GM12873 (cell line): Measurements from ENCODE around the gene UBE2J2.

Experiments used
- TF ChIP-seq, protein P1 (sequence below): IDR thresholded peaks from 2 replicates; pipeline ENCODE4 v1.5.1; 2012; ENCODE audit warnings: low read depth, mild to moderate bottlenecking, moderate library complexity, low read length, control low read depth; ENCODE audit not compliant: insufficient read depth; ENCODE audit errors: missing control alignments

Gene UBE2J2

DNA sequence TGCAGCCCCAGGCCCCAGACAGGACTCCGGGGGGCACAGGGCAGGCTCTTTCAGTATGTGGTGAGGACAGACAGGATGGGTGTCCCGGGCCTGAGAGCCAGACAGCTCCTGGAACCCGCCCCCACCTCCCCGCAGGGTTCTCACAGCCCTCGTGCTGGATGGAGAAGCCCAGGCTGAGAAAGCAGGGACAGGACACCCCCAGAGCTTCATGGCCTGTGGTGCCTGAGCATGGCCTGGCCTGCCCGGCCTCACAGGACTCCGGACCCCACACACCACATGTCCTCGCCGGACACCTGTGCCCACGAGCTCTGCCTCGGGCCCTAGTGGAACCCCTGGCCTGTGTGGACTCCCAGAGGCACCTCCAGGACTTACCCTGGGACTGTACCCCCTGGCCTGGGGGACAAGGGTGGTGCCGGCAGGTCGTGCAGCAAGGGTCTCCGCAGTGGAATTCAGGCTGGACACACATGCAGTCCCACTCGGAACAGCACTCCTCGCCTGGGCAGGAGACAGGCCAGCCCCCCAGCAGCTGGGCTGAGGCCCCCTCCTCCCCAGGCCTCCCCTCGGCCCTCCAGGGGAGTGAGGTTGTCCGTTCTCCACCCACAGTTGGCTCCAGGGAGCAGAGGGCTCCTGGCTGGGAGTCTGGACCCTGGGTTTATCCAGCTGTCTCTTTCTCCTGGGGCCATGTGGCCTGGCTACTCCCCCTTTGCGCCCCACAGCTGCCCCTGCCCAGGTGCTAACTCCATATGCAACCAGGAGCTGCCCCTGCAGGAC is 68.5 kb downstream of the UBE2J2 start:
- TF ChIP-seq, protein P1, sequence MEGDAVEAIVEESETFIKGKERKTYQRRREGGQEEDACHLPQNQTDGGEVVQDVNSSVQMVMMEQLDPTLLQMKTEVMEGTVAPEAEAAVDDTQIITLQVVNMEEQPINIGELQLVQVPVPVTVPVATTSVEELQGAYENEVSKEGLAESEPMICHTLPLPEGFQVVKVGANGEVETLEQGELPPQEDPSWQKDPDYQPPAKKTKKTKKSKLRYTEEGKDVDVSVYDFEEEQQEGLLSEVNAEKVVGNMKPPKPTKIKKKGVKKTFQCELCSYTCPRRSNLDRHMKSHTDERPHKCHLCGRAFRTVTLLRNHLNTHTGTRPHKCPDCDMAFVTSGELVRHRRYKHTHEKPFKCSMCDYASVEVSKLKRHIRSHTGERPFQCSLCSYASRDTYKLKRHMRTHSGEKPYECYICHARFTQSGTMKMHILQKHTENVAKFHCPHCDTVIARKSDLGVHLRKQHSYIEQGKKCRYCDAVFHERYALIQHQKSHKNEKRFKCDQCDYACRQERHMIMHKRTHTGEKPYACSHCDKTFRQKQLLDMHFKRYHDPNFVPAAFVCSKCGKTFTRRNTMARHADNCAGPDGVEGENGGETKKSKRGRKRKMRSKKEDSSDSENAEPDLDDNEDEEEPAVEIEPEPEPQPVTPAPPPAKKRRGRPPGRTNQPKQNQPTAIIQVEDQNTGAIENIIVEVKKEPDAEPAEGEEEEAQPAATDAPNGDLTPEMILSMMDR = no peak

DNA sequence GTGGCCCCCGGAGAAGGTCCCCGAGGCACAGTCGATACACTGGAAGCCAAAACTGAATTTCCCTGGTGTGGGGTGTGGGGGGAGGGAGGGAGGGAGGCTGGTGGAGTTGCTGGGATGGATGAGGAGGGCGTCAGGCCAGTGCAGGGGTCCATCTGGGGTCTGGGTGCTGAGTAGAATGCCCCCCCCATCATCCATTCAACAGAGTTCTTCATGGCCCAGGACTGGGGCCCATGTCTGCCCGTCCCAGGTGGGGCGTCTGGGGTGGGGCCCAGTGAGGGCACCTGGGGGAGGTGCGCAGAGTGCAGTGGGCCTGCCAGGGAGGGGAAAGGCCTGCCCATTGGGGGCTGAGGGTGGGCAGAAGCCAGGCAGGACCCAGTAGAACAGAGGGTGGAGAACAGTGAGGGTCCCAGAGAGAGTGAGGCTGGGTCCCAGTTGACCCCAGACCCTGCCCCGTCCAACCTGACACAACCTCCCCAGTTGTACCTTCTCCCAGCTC is 69.2 kb downstream of the UBE2J2 start:
- TF ChIP-seq, protein P1 = no peak
